GM13976 (cell line): ENCODE measurements around the gene GEMIN2.
"Not testable (repeated sequence)": the region's sequence is repeated elsewhere in the genome, so short reads cannot be mapped to it uniquely, and the experiment has no call there.

ENCODE experiments used
- DNase-seq: peaks from one replicate; pipeline ENCODE4 v3.0.0; 2012; ENCODE audit warnings: low spot score
- in situ Hi-C: fragments of 300-500 bp; cut with MboI; formaldehyde crosslinking; loops from one replicate; pipeline ENCODE4 v1.12.0; 2022; ENCODE audit warnings: low sequenced_read_pairs, mixed read lengths, inconsistent platforms; ENCODE audit not compliant: unreplicated experiment
- TF ChIP-seq, protein P1 (sequence below): IDR thresholded peaks from 2 replicates; pipeline ENCODE4 v1.5.1; 2012; ENCODE audit warnings: borderline replicate concordance, mild to moderate bottlenecking; ENCODE audit not compliant: insufficient read depth; ENCODE audit errors: extremely low read depth, missing control alignments, control extremely low read depth

The GEMIN2 gene

DNA sequence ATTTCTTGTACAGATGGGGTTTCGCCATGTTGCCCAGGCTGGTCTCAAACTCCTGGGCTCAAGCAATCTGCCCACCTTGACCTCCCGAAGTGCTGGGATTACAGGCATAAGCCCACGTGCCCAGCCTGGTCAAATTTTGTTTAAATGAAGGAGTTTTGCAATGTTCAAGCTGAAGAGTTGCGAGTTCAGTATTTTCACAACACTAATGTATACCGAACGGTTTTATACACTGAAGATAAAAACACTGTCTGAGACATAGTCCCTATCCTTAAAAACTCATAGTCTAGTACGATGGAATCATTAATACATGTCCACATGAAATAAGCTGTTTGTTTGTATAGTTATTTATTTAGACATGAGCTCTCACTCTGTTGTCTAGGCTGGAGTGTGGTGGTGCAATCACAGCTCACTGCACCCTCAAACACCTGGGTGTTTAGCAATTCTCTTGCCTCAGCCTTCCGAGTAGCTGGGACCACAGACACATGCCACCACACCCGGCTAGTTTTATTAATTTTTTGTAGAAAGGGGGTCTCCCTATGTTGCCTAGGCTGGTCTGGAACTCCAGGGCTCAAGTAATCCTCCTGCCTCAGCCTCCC lies 40.6 kb downstream of the GEMIN2 start:
- DNase-seq: no peak
- TF ChIP-seq, protein P1, sequence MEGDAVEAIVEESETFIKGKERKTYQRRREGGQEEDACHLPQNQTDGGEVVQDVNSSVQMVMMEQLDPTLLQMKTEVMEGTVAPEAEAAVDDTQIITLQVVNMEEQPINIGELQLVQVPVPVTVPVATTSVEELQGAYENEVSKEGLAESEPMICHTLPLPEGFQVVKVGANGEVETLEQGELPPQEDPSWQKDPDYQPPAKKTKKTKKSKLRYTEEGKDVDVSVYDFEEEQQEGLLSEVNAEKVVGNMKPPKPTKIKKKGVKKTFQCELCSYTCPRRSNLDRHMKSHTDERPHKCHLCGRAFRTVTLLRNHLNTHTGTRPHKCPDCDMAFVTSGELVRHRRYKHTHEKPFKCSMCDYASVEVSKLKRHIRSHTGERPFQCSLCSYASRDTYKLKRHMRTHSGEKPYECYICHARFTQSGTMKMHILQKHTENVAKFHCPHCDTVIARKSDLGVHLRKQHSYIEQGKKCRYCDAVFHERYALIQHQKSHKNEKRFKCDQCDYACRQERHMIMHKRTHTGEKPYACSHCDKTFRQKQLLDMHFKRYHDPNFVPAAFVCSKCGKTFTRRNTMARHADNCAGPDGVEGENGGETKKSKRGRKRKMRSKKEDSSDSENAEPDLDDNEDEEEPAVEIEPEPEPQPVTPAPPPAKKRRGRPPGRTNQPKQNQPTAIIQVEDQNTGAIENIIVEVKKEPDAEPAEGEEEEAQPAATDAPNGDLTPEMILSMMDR: no peak
- in situ Hi-C loops: no loop called here

DNA sequence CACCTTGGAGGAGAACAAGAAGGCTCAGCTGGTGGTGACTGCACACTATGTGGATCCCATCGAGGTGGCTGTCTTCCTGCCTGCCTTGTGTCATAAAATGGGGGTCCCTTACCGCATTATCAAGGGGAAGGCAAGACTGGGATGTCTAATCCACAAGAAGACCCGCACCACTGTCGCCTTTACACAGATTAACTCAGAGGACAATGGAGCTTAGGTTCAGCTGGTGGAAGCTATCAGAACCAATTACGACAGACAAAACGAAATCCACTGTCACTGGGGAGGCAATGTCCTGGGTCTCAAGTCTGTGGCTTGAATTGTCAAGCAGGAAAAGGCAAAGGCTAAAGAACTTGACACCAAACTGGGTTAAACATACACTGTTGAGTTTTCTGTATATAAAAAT lies 43.4 kb downstream of the GEMIN2 start:
- in situ Hi-C loops: no loop called here
- TF ChIP-seq, protein P1: no peak
- DNase-seq: no peak

DNA sequence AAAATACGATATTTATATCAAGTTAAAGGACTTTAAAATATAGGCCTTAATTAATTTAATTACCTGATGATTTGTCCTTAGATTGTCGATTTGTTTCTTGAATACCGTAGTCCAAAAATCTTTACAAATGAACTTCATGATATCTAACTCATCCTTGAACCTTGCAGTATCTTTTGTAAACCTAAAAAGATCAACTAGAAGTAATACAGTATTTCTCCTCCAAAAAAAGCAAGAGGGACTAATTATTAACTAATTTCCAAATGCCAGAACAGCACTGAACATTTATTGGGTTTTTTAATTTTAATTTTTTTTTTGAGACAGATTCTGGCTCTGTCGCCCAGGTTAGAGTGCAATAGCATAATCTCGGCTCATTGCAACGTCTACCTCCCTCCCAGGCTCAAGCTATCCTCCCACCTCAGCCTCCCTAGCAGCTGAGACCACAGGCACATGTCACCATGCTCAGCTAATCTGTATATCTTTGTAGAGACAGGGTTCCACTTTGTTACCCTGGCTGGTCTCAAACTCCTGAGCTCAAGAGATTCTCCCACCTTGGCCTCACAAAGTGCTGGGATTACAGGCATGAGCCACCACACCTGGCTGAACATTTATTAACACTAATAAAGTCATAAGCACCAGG lies 44.2 kb downstream of the GEMIN2 start:
- DNase-seq: no peak
- in situ Hi-C loops: no loop called here
- TF ChIP-seq, protein P1: no peak

DNA sequence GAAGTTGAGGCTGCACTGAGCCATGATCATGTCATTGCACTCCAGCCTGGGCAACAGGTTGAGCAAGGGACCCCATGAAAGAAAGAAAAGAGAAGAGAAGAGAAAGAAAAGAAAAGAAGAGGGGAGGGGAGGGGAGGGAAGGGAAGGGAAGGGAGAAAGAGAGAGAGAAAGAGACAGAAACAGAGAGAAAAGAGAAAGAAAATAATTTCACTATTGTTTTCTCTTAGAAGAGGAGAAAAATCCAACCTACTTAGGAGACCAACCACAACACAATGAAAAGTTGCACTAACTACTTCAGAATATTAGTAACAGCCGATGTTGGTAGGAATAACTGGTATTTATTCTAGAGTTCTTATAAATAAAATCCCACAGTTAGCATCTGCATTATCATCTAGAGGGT lies 46.4 kb downstream of the GEMIN2 start:
- no peak for DNase-seq
- TF ChIP-seq, protein P1: no peak
- in situ Hi-C loops: no loop called here

DNA sequence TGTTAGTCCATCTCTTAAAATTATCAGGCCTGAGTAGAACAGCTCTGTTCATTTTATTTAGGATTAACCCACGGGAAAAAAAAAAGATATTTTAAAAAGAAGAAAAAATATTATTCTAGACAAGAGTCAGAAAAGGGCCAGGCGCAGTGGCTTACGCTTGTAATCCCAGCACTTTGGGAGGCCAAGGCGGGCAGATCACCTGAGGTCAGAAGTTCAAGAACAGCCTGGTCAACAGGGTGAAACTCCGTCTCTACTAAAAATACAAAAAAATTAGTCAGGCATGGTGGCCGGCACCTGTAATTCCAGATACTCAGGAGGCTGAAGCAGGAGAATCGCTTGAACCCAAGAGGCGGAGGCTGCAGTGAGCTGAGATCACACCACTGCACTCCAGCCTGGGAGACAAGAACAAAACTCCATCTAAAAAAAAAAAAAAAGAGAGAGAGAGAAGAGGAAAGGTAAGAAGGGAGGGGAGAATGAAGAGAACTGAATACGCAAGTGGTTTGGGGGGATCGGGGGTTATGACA lies 53.7 kb downstream of the GEMIN2 start:
- in situ Hi-C loops, DNase-seq: not testable (repeated sequence)

DNA sequence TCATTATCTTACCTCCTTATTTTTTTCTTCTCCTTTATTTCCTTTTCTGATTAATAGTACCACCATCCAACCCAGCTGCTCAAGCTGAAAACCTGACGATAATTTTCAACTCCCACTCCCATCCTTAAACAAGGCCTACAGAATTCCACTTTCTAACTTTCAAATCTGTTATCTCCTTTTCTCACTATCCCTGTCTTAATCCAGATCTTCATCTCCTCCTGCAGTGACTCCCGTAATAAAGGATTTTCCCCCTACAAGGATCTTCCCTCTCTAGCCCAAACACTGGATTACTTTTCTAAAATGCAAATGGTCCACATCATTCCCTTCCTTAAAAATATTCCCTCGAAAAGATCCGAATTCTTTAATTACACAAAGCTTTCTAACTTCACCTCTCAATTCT lies 54.5 kb downstream of the GEMIN2 start:
- in situ Hi-C loops: no loop called here
- no peak for DNase-seq
- TF ChIP-seq, protein P1: no peak

DNA sequence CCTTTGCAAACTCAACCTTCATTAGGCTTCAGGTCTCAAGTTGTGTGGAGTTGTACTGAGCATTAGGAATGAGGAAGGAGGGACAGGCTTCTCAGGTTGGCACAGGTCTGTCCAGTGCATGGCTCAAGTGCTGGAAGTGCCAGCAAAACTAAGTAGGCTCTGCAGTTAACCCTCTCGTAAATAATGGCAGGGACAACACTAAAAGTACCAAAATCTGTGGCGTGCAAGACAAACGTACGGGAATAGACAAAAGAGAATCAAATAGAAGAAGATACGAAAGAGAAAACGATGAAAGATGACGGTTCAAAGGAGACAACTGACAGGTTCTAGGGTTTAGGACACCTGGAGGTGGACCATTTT lies 55.4 kb downstream of the GEMIN2 start:
- DNase-seq: no peak
- in situ Hi-C loops: no loop called here
- TF ChIP-seq, protein P1: no peak
